ENCODE measurements around the gene RABEP2.

RABEP2 gene

GRCh38 chr16:28925386-28926228 is 569 bp upstream of the RABEP2 start:
- peak overlapping the region; percentile 79 for H3K4me3 ChIP-seq (replicated peaks; ENCODE audit: low read depth, low read length)
- no peak for TF ChIP-seq CTCF (IDR thresholded peaks at IDR 0.05; ENCODE audit: low read length, missing control alignments)
- peak; percentile 69 for DNase-seq (ENCODE audit: low read depth)

- no peak for TF ChIP-seq CTCF (IDR thresholded peaks at IDR 0.05; ENCODE audit: low read length, missing control alignments)
- no peak for DNase-seq (ENCODE audit: low read depth)
- H3K4me3 ChIP-seq (replicated peaks; ENCODE audit: low read depth, low read length), result peak overlapping the region; percentile 79
Measured at GRCh38 chr16:28924399-28924761, 658 bp downstream of the RABEP2 start.

GRCh38 chr16:28923652-28924398 is 1.2 kb downstream of the RABEP2 start:
- H3K4me3 ChIP-seq (replicated peaks; ENCODE audit: low read depth, low read length), result no peak overlapping the region
- no peak for DNase-seq (ENCODE audit: low read depth)
- TF ChIP-seq CTCF (IDR thresholded peaks at IDR 0.05; ENCODE audit: low read length, missing control alignments), result no peak

- no peak overlapping the region for H3K4me3 ChIP-seq (replicated peaks; ENCODE audit: low read depth, low read length)
- no peak for TF ChIP-seq CTCF (IDR thresholded peaks at IDR 0.05; ENCODE audit: low read length, missing control alignments)
- no peak for DNase-seq (ENCODE audit: low read depth)
Measured at GRCh38 chr16:28923231-28923587, 1.8 kb downstream of the RABEP2 start.

GRCh38 chr16:28918698-28919097 is 6.3 kb downstream of the RABEP2 start:
- TF ChIP-seq CTCF (IDR thresholded peaks at IDR 0.05; ENCODE audit: low read length, missing control alignments), result no peak
- H3K4me3 ChIP-seq (replicated peaks; ENCODE audit: low read depth, low read length), result no peak overlapping the region
- no peak for DNase-seq (ENCODE audit: low read depth)

- no peak overlapping the region for H3K4me3 ChIP-seq (replicated peaks; ENCODE audit: low read depth, low read length)
- no peak for DNase-seq (ENCODE audit: low read depth)
- no peak for TF ChIP-seq CTCF (IDR thresholded peaks at IDR 0.05; ENCODE audit: low read length, missing control alignments)
Measured at GRCh38 chr16:28917095-28917494, 7.9 kb downstream of the RABEP2 start.
